ENCODE data around the gene SCN9A. TPM values are rescaled to one million over a fixed set of nuclear protein-coding genes. Genes with fewer than 3 reads are reported as not detected.

SCN9A gene
- total RNA-seq, 1 donor from 2014 or later: 47.3 TPM

- DNase-seq (ENCODE audit: low spot score): no peak
- Mint-ChIP-seq H3K4me1 (ENCODE audit: unreplicated experiment) (no peaks in the 10 kb centered on the region), H3K27ac (ENCODE audit: unreplicated experiment) (no peak overlapping the region), H3K27me3 (ENCODE audit: unreplicated experiment) (no peaks in the 10 kb centered on the region), H3K4me3 (ENCODE audit: unreplicated experiment) (no peak overlapping the region), H3K36me3 (ENCODE audit: low read depth, unreplicated experiment) (no peaks in the 10 kb centered on the region), H3K9me3 (ENCODE audit: unreplicated experiment) (no peaks in the 10 kb centered on the region)
- TF ChIP-seq CTCF (IDR thresholded peaks at IDR 0.05; ENCODE audit: unreplicated experiment): no peak
These were observed 96.9 kb downstream of the SCN9A start for GRCh38 chr2:166278856-166279255.

GRCh38 chr2:166270376-166270775 is 105.4 kb downstream of the SCN9A start:
- TF ChIP-seq CTCF (IDR thresholded peaks at IDR 0.05; ENCODE audit: unreplicated experiment): no peak
- Mint-ChIP-seq H3K36me3 (ENCODE audit: low read depth, unreplicated experiment) (peaks cover 4% of the 10 kb centered on the region), H3K4me3 (ENCODE audit: unreplicated experiment) (no peak overlapping the region), H3K27ac (ENCODE audit: unreplicated experiment) (no peak overlapping the region), H3K4me1 (ENCODE audit: unreplicated experiment) (no peaks in the 10 kb centered on the region), H3K27me3 (ENCODE audit: unreplicated experiment) (no peaks in the 10 kb centered on the region), H3K9me3 (ENCODE audit: unreplicated experiment) (no peaks in the 10 kb centered on the region)
- no peak for DNase-seq (ENCODE audit: low spot score)

- Mint-ChIP-seq H3K4me1 (ENCODE audit: unreplicated experiment) (no peaks in the 10 kb centered on the region), H3K9me3 (ENCODE audit: unreplicated experiment) (no peaks in the 10 kb centered on the region), H3K36me3 (ENCODE audit: low read depth, unreplicated experiment) (peaks cover 4% of the 10 kb centered on the region), H3K4me3 (ENCODE audit: unreplicated experiment) (no peak overlapping the region), H3K27me3 (ENCODE audit: unreplicated experiment) (no peaks in the 10 kb centered on the region), H3K27ac (ENCODE audit: unreplicated experiment) (no peak overlapping the region)
- TF ChIP-seq CTCF (IDR thresholded peaks at IDR 0.05; ENCODE audit: unreplicated experiment): no peak
- DNase-seq (ENCODE audit: low spot score): no peak
These were observed 106.4 kb downstream of the SCN9A start for GRCh38 chr2:166269322-166269721.

- no peak for DNase-seq (ENCODE audit: low spot score)
- no peaks in the 10 kb centered on the region for H3K36me3 Mint-ChIP-seq (ENCODE audit: low read depth, unreplicated experiment)
- no peak for TF ChIP-seq CTCF (IDR thresholded peaks at IDR 0.05; ENCODE audit: unreplicated experiment)
- no peaks in the 10 kb centered on the region for H3K27me3 Mint-ChIP-seq (ENCODE audit: unreplicated experiment)
- H3K9me3 Mint-ChIP-seq (ENCODE audit: unreplicated experiment): no peaks in the 10 kb centered on the region
- H3K4me3 Mint-ChIP-seq (ENCODE audit: unreplicated experiment): no peak overlapping the region
- H3K4me1 Mint-ChIP-seq (ENCODE audit: unreplicated experiment): no peaks in the 10 kb centered on the region
- no peak overlapping the region for H3K27ac Mint-ChIP-seq (ENCODE audit: unreplicated experiment)
These were observed 117.9 kb downstream of the SCN9A start for GRCh38 chr2:166257859-166258258.

- no peaks in the 10 kb centered on the region for H3K4me1 Mint-ChIP-seq (ENCODE audit: unreplicated experiment)
- no peaks in the 10 kb centered on the region for H3K9me3 Mint-ChIP-seq (ENCODE audit: unreplicated experiment)
- H3K4me3 Mint-ChIP-seq (ENCODE audit: unreplicated experiment): no peak overlapping the region
- TF ChIP-seq CTCF (IDR thresholded peaks at IDR 0.05; ENCODE audit: unreplicated experiment): no peak
- no peak for DNase-seq (ENCODE audit: low spot score)
- no peaks in the 10 kb centered on the region for H3K36me3 Mint-ChIP-seq (ENCODE audit: low read depth, unreplicated experiment)
- no peak overlapping the region for H3K27ac Mint-ChIP-seq (ENCODE audit: unreplicated experiment)
- no peaks in the 10 kb centered on the region for H3K27me3 Mint-ChIP-seq (ENCODE audit: unreplicated experiment)
These were observed 118.8 kb downstream of the SCN9A start for GRCh38 chr2:166256896-166257295.
